Inflammatory macrophage (primary cell): ENCODE measurements around the gene YY1.
"Not testable (repeated sequence)": the region's sequence is repeated elsewhere in the genome, so short reads cannot be mapped to it uniquely, and the experiment has no call there.

Experiments
- DNase-seq, 2 donors: peaks; one replicate each; pipeline ENCODE4 v3.0.0-alpha.2; 2020 to 2022

The YY1 gene

GRCh38 chr14:100213956-100214769 lies 24.8 kb upstream of the YY1 start:
- DNase-seq = peak; percentile 83 to 91

- DNase-seq = no peak
Measured at GRCh38 chr14:100214770-100215083, 24.2 kb upstream of the YY1 start.

GRCh38 chr14:100215330-100215885 lies 23.5 kb upstream of the YY1 start:
- no peak for DNase-seq

GRCh38 chr14:100219126-100219785 lies 19.7 kb upstream of the YY1 start:
- no peak for DNase-seq

GRCh38 chr14:100221533-100222223 lies 17.3 kb upstream of the YY1 start:
- peak; percentile 86 to 89 for DNase-seq

GRCh38 chr14:100222224-100223093 lies 16.5 kb upstream of the YY1 start:
- DNase-seq = peak; percentile 55 to 78

GRCh38 chr14:100223332-100224201 lies 15.4 kb upstream of the YY1 start:
- DNase-seq = peak; percentile 17 to 59

GRCh38 chr14:100224229-100224866 lies 14.6 kb upstream of the YY1 start:
- peak in 1 of 2 donors; percentile 36 for DNase-seq

- no peak for DNase-seq
Measured at GRCh38 chr14:100225169-100225568, 13.8 kb upstream of the YY1 start.

GRCh38 chr14:100230361-100230760 lies 8.6 kb upstream of the YY1 start:
- no peak for DNase-seq

- DNase-seq = no peak
Measured at GRCh38 chr14:100234511-100234910, 4.4 kb upstream of the YY1 start.

GRCh38 chr14:100236271-100236818 lies 2.6 kb upstream of the YY1 start:
- not testable (repeated sequence) for DNase-seq

- peak; percentile 41 to 67 for DNase-seq
Measured at GRCh38 chr14:100236881-100237280, 2.1 kb upstream of the YY1 start.

- peak; percentile 55 to 62 for DNase-seq
Measured at GRCh38 chr14:100237735-100238418, 1.1 kb upstream of the YY1 start.

GRCh38 chr14:100239211-100239839 lies 381 bp downstream of the YY1 start:
- DNase-seq = no peak

GRCh38 chr14:100239840-100240667 lies 1.1 kb downstream of the YY1 start:
- peak; percentile 82 to 91 for DNase-seq

GRCh38 chr14:100240668-100241032 lies 1.7 kb downstream of the YY1 start:
- DNase-seq = no peak

- peak in 1 of 2 donors; percentile 7 for DNase-seq
Measured at GRCh38 chr14:100241279-100241678, 2.3 kb downstream of the YY1 start.
